Esophagus muscularis mucosa (tissue), 3 donors: ENCODE measurements around the gene LDLRAD3.

ENCODE experiments used
- POLR2A ChIP-seq: fragments of 450-650 bp; IDR thresholded peaks from one replicate; pipeline ENCODE4 v1.6.1; 2017; ENCODE audit warnings: antibody characterized with exemption, moderate library complexity, mild to moderate bottlenecking, low read depth
- TF ChIP-seq, protein P1 (sequence below), 3 experiments: fragments of 200-600 bp in 2 of 3; fragments of 450-650 bp in 1 of 3; sonication (generic) in 2 of 3; IDR thresholded peaks; one replicate each; pipeline ENCODE4 v1.5.1; 2017 to 2019; ENCODE audit warnings: antibody characterized with exemption in 3 of 3, mild to moderate bottlenecking in 2 of 3, moderate library complexity in 1 of 3

DNA sequence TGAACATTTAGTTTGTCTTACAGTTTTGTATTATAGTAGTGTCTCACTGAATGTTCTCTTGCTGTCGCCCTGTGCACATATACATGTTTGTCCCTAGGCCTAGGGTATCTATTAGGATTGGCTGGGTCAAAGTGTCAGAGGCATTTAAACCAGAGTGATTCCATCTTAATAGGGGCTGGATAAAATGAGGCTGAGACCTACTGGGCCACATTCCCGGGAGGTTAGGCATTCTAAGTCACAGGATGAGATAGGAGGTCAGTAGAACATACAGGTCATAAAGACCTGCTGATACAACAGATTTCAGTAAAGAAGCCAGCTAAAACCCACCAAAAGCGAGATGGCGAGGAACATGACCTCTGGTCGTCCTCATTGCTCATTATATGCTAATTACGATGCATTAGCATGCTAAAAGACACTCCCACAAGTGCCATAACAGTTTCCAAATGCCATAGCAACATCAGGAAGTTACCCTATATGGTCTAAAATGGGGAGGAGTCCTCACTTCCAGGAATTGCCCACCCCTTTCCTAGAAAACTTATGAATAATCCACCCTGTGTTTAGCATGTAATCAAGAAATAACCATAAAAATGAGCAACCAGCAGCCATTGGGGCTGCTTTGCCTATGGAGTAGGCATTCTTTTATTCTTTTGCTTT is 82.6 kb downstream of the LDLRAD3 start:
- TF ChIP-seq, protein P1, sequence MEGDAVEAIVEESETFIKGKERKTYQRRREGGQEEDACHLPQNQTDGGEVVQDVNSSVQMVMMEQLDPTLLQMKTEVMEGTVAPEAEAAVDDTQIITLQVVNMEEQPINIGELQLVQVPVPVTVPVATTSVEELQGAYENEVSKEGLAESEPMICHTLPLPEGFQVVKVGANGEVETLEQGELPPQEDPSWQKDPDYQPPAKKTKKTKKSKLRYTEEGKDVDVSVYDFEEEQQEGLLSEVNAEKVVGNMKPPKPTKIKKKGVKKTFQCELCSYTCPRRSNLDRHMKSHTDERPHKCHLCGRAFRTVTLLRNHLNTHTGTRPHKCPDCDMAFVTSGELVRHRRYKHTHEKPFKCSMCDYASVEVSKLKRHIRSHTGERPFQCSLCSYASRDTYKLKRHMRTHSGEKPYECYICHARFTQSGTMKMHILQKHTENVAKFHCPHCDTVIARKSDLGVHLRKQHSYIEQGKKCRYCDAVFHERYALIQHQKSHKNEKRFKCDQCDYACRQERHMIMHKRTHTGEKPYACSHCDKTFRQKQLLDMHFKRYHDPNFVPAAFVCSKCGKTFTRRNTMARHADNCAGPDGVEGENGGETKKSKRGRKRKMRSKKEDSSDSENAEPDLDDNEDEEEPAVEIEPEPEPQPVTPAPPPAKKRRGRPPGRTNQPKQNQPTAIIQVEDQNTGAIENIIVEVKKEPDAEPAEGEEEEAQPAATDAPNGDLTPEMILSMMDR (IDR thresholded peaks at IDR 0.05), result no peak
- TF ChIP-seq POLR2A, result no peak
